ENCODE data around the gene CORO2B. TPM values are rescaled to one million over a fixed set of nuclear protein-coding genes. Genes with fewer than 3 reads are reported as not detected.

The CORO2B gene
- total RNA-seq, 5 donors from 2014 or later (not counting 1 experiment from before 2014, with no cell fraction given): 0.06 to 0.39 (median 0.09) TPM; not detected in 2

DNA sequence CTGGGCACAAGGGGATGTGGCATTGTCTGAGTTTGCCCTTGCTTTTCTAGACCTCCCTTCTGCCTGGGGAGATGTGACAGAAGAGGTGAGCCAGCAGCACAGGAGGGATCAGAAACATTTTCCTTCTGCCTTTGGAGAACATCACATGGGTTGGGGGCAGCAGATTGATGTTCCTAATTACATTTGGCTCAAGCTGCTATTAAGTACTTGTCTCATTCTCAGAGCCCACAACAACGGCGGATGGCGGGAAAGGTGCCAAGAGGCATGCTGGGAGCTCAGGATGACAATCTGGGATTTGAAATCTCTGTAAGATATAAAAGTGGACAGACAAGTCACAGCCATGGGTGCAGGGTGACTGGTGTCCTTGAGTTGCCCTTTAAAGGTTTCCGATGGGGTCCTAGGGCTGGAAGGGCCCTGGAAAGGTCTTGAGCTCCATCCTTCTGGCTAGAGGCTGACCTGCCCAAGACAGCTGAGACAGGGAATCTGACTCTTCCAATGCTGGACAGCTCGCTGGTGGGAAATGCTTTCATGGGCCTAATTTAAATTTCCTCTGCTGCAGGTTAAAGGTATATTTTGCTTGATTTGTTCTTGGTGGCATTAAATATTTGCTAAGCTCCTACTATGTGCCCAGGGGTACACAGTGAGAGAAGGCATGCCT, 2.4 kb upstream of the CORO2B start:
- Histone ChIP-seq H3K36me3 (ENCODE audit: control insufficient read depth in 2 of 2, extremely low read depth in 1 of 2, insufficient read depth in 1 of 2, low read length in 1 of 2) (no peaks in the 10 kb centered on the region), H3K27me3 (replicated peaks in 1 of 2; ENCODE audit: control insufficient read depth in 2 of 2, extremely low read depth in 1 of 2, insufficient read depth in 2 of 2, low read length in 1 of 2) (peaks cover 0 to 86% of the 10 kb centered on the region in 2 experiments), H3K4me3 (ENCODE audit: control insufficient read depth in 1 of 2, extremely low read depth in 1 of 2, low read length in 1 of 2) (no peak overlapping the region), H3K9me3 (no peaks in the 10 kb centered on the region), H3K4me1 (ENCODE audit: control insufficient read depth in 1 of 2, extremely low read depth in 1 of 2, insufficient read depth in 2 of 2, low read length in 2 of 2) (peaks cover 0 to 19% of the 10 kb centered on the region in 2 experiments), H3K27ac (ENCODE audit: low read length) (no peak overlapping the region)
- no peak overlapping the region for H3K27ac Mint-ChIP-seq
- H3K27me3 Mint-ChIP-seq: peaks cover 62 to 78% of the 10 kb centered on the region in 2 donors
- ATAC-seq (replicated peaks in 1 of 4): no peak
- WGBS (ENCODE audit: insufficient coverage): 100% methylated on average over 4 of the region's 5 CpGs
- ChIA-PET POLR2A (no interaction called here), CTCF (no interaction called here)
- no peaks in the 10 kb centered on the region for H3K9me3 Mint-ChIP-seq
- H3K4me1 Mint-ChIP-seq: peaks cover 13 to 21% (median 15%) of the 10 kb centered on the region in 3 donors
- no peaks in the 10 kb centered on the region for H3K36me3 Mint-ChIP-seq
- DNase-seq: no peak
- peak overlapping the region in 2 of 3 donors; percentile 4 to 78 for H3K4me3 Mint-ChIP-seq

DNA sequence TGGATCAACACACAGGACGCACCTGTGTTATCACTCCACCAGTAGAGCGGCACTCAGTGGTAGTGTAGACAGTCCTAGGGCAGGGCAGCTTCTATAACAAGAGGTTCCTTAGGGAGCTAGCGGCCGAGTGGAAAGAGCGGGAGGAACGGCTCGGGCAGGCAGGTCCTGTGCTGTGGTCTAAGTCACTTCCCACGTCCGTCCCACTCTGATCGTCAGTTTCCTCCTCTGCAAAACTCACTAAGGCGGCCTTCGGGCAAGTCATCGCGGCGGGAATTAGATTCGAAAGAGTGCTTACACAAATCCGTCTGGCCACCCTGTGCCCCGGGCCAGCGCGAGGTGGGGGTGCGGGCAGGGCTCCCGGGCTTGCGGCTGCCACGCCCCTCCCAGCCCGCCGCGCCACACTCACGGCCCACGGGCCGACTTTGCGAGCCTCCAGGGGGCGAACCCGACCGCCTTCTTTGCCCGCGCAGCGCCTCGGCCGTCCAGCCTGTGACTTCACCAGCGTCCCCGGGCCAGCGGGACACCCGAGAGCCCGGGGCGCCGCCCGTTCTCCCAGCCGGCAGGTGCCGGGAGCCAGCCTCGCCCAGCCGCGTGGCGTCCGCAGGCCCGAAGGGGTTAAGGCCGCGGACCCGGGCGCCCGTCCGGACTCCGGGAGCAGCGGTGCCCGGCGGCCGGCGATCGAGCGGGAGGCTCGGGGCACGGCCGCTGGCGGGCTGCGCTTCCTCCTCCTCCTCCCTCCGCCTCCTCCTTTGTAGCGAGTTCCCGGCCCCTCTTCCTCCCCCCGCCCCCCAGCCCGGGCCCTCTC, 416 bp upstream of the CORO2B start:
- H3K4me3 Mint-ChIP-seq: peak overlapping the region; percentile 72 to 78 (median 77)
- no peak overlapping the region for H3K27ac ChIP-seq (ENCODE audit: low read length)
- under 1% methylated on average over 77 of the region's 79 CpGs for WGBS (ENCODE audit: insufficient coverage)

DNA sequence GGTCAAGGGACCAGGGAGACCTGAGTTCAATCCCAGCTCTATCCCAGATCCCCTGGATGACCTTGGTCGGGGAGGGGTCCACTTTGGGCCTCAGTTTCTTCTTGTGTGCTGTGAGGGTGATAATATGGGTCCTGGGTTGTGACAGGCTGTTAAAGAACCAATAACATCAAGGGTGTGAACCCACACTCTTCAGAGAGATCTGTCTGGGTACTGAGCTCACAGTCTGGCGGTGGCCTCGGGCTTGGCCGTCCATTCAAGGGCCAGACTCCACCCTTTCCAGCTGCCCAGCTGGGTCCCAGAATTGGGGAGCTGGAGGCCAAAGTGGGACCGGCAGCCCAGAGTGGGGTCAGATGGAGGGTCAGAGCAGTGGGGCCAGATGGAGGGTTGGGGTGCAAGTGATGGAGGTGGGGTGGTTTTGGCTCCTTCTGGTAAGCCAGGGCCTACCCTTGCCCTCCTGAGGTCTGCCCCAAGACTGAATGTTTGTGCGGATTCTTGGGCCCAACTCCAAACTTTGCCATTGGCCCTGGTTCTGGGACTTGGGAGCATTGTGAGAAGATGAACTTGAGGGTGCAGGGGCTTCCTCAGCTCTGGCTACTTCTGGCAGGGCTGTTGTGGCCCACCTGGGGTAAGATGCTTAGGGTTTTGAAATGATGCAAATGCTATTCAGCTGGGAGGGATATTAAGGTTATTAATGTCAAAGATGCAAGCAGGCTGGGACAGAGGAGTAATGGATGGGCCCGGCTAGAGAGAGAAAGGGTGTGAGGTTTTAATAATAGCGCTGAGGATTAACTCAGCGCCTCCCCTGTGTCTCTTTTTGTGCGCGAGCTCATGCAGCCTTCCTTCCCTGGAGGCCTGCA, 1.5 kb downstream of the CORO2B start:
- Histone ChIP-seq H3K9me3 (no peaks in the 10 kb centered on the region), H3K36me3 (ENCODE audit: control insufficient read depth in 2 of 2, extremely low read depth in 1 of 2, insufficient read depth in 1 of 2, low read length in 1 of 2) (no peaks in the 10 kb centered on the region), H3K27me3 (replicated peaks in 1 of 2; ENCODE audit: control insufficient read depth in 2 of 2, extremely low read depth in 1 of 2, insufficient read depth in 2 of 2, low read length in 1 of 2) (peaks cover 0 to 77% of the 10 kb centered on the region in 2 experiments), H3K27ac (ENCODE audit: low read length) (no peak overlapping the region), H3K4me3 (ENCODE audit: control insufficient read depth in 1 of 2, extremely low read depth in 1 of 2, low read length in 1 of 2) (no peak overlapping the region), H3K4me1 (ENCODE audit: control insufficient read depth in 1 of 2, extremely low read depth in 1 of 2, insufficient read depth in 2 of 2, low read length in 2 of 2) (peaks cover 0 to 19% of the 10 kb centered on the region in 2 experiments)
- Mint-ChIP-seq H3K27me3 (peaks cover 43 to 47% of the 10 kb centered on the region in 2 donors), H3K36me3 (no peaks in the 10 kb centered on the region), H3K9me3 (no peaks in the 10 kb centered on the region), H3K4me1 (peaks cover 13 to 21% (median 15%) of the 10 kb centered on the region in 3 donors), H3K4me3 (peak overlapping the region; percentile 58 to 71 (median 66)), H3K27ac (peak overlapping the region in 1 of 2 donors; percentile 74)
- ChIA-PET POLR2A (no interaction called here), CTCF (no interaction called here)
- DNase-seq (no peak), ATAC-seq (replicated peaks in 1 of 4) (no peak)
- 98% methylated on average over 6 of the region's 11 CpGs for WGBS (ENCODE audit: insufficient coverage)

More for the DNA sequence above, 416 bp upstream of the CORO2B start:
- ATAC-seq (replicated peaks in 1 of 4) (peak; percentile 32 to 48 (median 38)), DNase-seq (peak in 8 of 35 experiments; percentile 12 to 29 (median 14))
- H3K4me1 Mint-ChIP-seq: peaks cover 13 to 21% (median 15%) of the 10 kb centered on the region in 3 donors
- CTCF ChIA-PET: no interaction called here
- Histone ChIP-seq H3K27me3 (replicated peaks in 1 of 2; ENCODE audit: control insufficient read depth in 2 of 2, extremely low read depth in 1 of 2, insufficient read depth in 2 of 2, low read length in 1 of 2) (peaks cover 0 to 83% of the 10 kb centered on the region in 2 experiments), H3K9me3 (no peaks in the 10 kb centered on the region), H3K4me3 (ENCODE audit: control insufficient read depth in 1 of 2, extremely low read depth in 1 of 2, low read length in 1 of 2) (peak overlapping the region; percentile 26 to 71), H3K36me3 (ENCODE audit: control insufficient read depth in 2 of 2, extremely low read depth in 1 of 2, insufficient read depth in 1 of 2, low read length in 1 of 2) (no peaks in the 10 kb centered on the region), H3K4me1 (ENCODE audit: control insufficient read depth in 1 of 2, extremely low read depth in 1 of 2, insufficient read depth in 2 of 2, low read length in 2 of 2) (peaks cover 0 to 19% of the 10 kb centered on the region in 2 experiments)
- no peaks in the 10 kb centered on the region for H3K36me3 Mint-ChIP-seq
- H3K9me3 Mint-ChIP-seq: no peaks in the 10 kb centered on the region
- POLR2A ChIA-PET: no interaction called here
- peak overlapping the region in 1 of 2 donors; percentile 43 for H3K27ac Mint-ChIP-seq
- H3K27me3 Mint-ChIP-seq: peaks cover 55 to 63% of the 10 kb centered on the region in 2 donors

DNA sequence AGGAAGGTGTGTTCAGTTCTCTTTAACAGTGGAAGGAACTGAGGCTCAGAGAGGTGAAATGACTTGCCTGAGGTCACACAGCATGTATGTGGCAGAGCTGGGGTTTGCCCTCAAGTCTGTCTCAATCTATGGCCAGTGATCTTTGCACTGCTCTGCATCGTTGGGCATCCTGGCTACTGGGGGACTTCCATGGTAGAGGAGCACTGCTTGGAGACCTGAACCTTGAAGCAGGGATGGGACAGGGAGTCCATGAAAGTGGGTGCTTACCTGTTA, 2.0 kb downstream of the CORO2B start:
- Mint-ChIP-seq H3K4me3 (peak overlapping the region in 1 of 3 donors; percentile 66), H3K9me3 (no peaks in the 10 kb centered on the region), H3K27ac (no peak overlapping the region), H3K36me3 (no peaks in the 10 kb centered on the region), H3K4me1 (peaks cover 13 to 21% (median 15%) of the 10 kb centered on the region in 3 donors), H3K27me3 (peaks cover 39 to 43% of the 10 kb centered on the region in 2 donors)
- no peaks in the 10 kb centered on the region for H3K9me3 ChIP-seq
- H3K27ac ChIP-seq (ENCODE audit: low read length): no peak overlapping the region
- no peaks in the 10 kb centered on the region for H3K36me3 ChIP-seq (ENCODE audit: control insufficient read depth in 2 of 2, extremely low read depth in 1 of 2, insufficient read depth in 1 of 2, low read length in 1 of 2)
- ATAC-seq (replicated peaks in 1 of 4) (no peak), DNase-seq (no peak)
- H3K4me3 ChIP-seq (ENCODE audit: control insufficient read depth in 1 of 2, extremely low read depth in 1 of 2, low read length in 1 of 2): no peak overlapping the region
- WGBS (ENCODE audit: insufficient coverage): 80% methylated on average over 1 of the region's 1 CpG
- peaks cover 0 to 19% of the 10 kb centered on the region in 2 experiments for H3K4me1 ChIP-seq (ENCODE audit: control insufficient read depth in 1 of 2, extremely low read depth in 1 of 2, insufficient read depth in 2 of 2, low read length in 2 of 2)
- POLR2A ChIA-PET: no interaction called here
- CTCF ChIA-PET: no interaction called here
- H3K27me3 ChIP-seq (replicated peaks in 1 of 2; ENCODE audit: control insufficient read depth in 2 of 2, extremely low read depth in 1 of 2, insufficient read depth in 2 of 2, low read length in 1 of 2): peaks cover 0 to 72% of the 10 kb centered on the region in 2 experiments

DNA sequence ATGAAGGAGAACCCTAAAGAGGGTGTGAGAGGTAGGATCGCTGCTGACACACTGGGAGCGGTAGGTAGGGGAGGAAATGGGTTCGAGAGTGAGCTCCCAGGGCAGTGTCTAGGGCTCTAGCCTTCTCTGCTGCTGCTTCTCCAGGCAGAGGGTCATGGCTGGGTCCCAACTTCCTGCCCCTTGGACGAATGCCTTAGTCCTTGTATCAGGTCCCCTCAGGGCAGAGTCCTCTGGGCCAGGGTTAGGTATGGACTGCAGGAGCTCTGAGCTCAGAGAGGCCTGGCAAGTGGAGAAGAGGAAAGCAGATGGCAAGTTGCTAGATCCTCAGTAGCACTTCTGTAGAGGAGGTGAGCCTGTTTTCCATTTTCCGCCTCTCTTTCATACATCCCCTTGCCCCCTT, 2.9 kb downstream of the CORO2B start:
- peaks cover 32 to 34% of the 10 kb centered on the region in 2 donors for H3K27me3 Mint-ChIP-seq
- ChIA-PET POLR2A (no interaction called here), CTCF (no interaction called here)
- no peaks in the 10 kb centered on the region for H3K36me3 ChIP-seq (ENCODE audit: control insufficient read depth in 2 of 2, extremely low read depth in 1 of 2, insufficient read depth in 1 of 2, low read length in 1 of 2)
- H3K27ac ChIP-seq (ENCODE audit: low read length): no peak overlapping the region
- peaks cover 0 to 63% of the 10 kb centered on the region in 2 experiments for H3K27me3 ChIP-seq (replicated peaks in 1 of 2; ENCODE audit: control insufficient read depth in 2 of 2, extremely low read depth in 1 of 2, insufficient read depth in 2 of 2, low read length in 1 of 2)
- H3K9me3 Mint-ChIP-seq: no peaks in the 10 kb centered on the region
- no peak for DNase-seq
- no peaks in the 10 kb centered on the region for H3K36me3 Mint-ChIP-seq
- H3K4me3 ChIP-seq (ENCODE audit: control insufficient read depth in 1 of 2, extremely low read depth in 1 of 2, low read length in 1 of 2): no peak overlapping the region
- ATAC-seq (replicated peaks in 1 of 4): no peak
- H3K9me3 ChIP-seq: no peaks in the 10 kb centered on the region
- peaks cover 0 to 19% of the 10 kb centered on the region in 2 experiments for H3K4me1 ChIP-seq (ENCODE audit: control insufficient read depth in 1 of 2, extremely low read depth in 1 of 2, insufficient read depth in 2 of 2, low read length in 2 of 2)
- no peak overlapping the region for H3K4me3 Mint-ChIP-seq
- H3K27ac Mint-ChIP-seq: no peak overlapping the region
- H3K4me1 Mint-ChIP-seq: peaks cover 10 to 20% (median 15%) of the 10 kb centered on the region in 3 donors
- WGBS (ENCODE audit: insufficient coverage): 78% methylated on average over 4 of the region's 5 CpGs

DNA sequence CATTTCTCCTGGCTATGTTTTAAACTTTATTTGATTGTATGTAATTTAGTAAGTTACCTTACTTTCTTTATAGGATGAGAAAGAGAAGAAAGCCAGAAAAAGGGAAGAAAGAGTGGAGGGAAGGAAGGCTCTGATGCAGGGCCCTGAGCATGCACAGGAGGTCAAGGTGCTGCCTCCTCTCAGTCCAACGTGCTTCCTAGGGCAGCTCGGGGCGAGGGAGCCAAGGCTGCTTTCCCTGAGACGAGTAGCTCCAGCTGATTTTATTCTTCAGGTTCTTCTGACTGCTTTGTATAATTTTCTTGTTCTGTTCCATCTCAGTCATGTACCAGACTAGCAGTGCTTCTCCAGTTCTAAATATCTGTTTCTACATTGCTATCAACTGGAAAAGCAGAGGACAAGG, 3.4 kb downstream of the CORO2B start:
- Mint-ChIP-seq H3K4me3 (no peak overlapping the region), H3K27ac (no peak overlapping the region), H3K4me1 (peaks cover 8 to 16% (median 13%) of the 10 kb centered on the region in 3 donors), H3K27me3 (peaks cover 27 to 29% of the 10 kb centered on the region in 2 donors), H3K9me3 (no peaks in the 10 kb centered on the region), H3K36me3 (no peaks in the 10 kb centered on the region)
- ChIA-PET CTCF (no interaction called here), POLR2A (no interaction called here)
- ATAC-seq (replicated peaks in 1 of 4) (no peak), DNase-seq (no peak)
- WGBS (ENCODE audit: insufficient coverage): 87% methylated on average over 3 of the region's 4 CpGs
- peaks cover 0 to 17% of the 10 kb centered on the region in 2 experiments for H3K4me1 ChIP-seq (ENCODE audit: control insufficient read depth in 1 of 2, extremely low read depth in 1 of 2, insufficient read depth in 2 of 2, low read length in 2 of 2)
- no peak overlapping the region for H3K27ac ChIP-seq (ENCODE audit: low read length)
- H3K27me3 ChIP-seq (replicated peaks in 1 of 2; ENCODE audit: control insufficient read depth in 2 of 2, extremely low read depth in 1 of 2, insufficient read depth in 2 of 2, low read length in 1 of 2): peaks cover 0 to 58% of the 10 kb centered on the region in 2 experiments
- H3K4me3 ChIP-seq (ENCODE audit: control insufficient read depth in 1 of 2, extremely low read depth in 1 of 2, low read length in 1 of 2): no peak overlapping the region
- no peaks in the 10 kb centered on the region for H3K36me3 ChIP-seq (ENCODE audit: control insufficient read depth in 2 of 2, extremely low read depth in 1 of 2, insufficient read depth in 1 of 2, low read length in 1 of 2)
- no peaks in the 10 kb centered on the region for H3K9me3 ChIP-seq
